KOPT-K1 (cell line): Measurements from ENCODE around the gene KCNH8.

Experiments used
- H3K27ac ChIP-seq: fragments of 200-600 bp; sonication (generic); 2 replicates; pipeline ENCODE4 v1.5.1; 2016; ENCODE audit warnings: antibody characterized with exemption, mild to moderate bottlenecking, low read depth, low read length; ENCODE audit not compliant: poor library complexity, severe bottlenecking
- H3K36me3 ChIP-seq: fragments of 200-600 bp; sonication (generic); 2 replicates; pipeline ENCODE4 v1.5.1; 2017; ENCODE audit warnings: antibody characterized with exemption, mild to moderate bottlenecking, low read length, moderate library complexity; ENCODE audit not compliant: insufficient read depth
- H3K9me3 ChIP-seq: fragments of 200-600 bp; sonication (generic); 2 replicates; pipeline ENCODE4 v1.5.1; 2017; ENCODE audit warnings: antibody characterized with exemption, low read length, mild to moderate bottlenecking; ENCODE audit not compliant: insufficient read depth, poor library complexity, severe bottlenecking

KCNH8 gene

GRCh38 chr3:19432669-19433068 is 284.4 kb downstream of the KCNH8 start:
- H3K9me3 ChIP-seq = no peaks in the 10 kb centered on the region
- H3K36me3 ChIP-seq = no peaks in the 10 kb centered on the region
- H3K27ac ChIP-seq = no peak overlapping the region

GRCh38 chr3:19436746-19437145 is 288.4 kb downstream of the KCNH8 start:
- Histone ChIP-seq H3K9me3 (no peaks in the 10 kb centered on the region), H3K27ac (no peak overlapping the region), H3K36me3 (no peaks in the 10 kb centered on the region)

DNA sequence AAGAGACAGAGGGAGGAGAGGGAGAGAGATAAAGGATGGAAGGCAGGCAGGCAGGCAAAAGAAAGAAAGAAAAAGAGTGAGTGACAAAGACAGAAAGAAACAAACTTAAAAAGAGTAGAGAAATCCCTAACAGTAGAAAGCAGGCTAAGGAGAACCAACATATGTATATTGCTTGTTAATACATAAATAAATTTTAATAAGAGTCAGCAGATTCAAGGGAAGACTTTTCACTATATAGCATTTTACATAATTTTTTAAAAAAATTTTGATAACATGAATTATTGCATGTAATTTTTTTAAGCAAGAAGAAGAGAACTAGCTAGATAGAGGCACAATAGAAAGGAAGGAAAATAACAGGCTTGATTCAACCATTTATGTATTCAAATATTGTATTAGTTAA is 291.6 kb downstream of the KCNH8 start:
- Histone ChIP-seq H3K36me3 (no peaks in the 10 kb centered on the region), H3K9me3 (no peaks in the 10 kb centered on the region), H3K27ac (no peak overlapping the region)

DNA sequence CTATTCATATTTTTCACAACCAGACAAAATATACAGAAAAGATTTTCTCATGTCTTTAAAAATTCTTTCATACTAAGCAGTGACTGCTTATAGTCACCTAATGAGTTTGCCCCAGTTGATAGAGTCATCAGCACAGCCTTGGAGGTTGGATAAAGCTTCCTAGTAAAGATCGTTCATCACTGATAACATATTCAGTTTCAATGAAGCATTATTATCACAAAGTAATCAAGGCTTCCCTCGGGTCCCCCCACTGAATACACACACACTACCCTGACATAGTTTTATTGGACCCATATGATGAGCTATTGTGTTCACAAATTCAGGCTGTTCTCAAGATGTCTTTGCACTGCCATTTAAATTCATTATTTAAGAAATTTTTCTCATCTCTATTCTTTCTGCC is 297.8 kb downstream of the KCNH8 start:
- Histone ChIP-seq H3K36me3 (no peaks in the 10 kb centered on the region), H3K27ac (no peak overlapping the region), H3K9me3 (no peaks in the 10 kb centered on the region)

GRCh38 chr3:19446687-19447086 is 298.4 kb downstream of the KCNH8 start:
- Histone ChIP-seq H3K36me3 (no peaks in the 10 kb centered on the region), H3K9me3 (no peaks in the 10 kb centered on the region), H3K27ac (no peak overlapping the region)

DNA sequence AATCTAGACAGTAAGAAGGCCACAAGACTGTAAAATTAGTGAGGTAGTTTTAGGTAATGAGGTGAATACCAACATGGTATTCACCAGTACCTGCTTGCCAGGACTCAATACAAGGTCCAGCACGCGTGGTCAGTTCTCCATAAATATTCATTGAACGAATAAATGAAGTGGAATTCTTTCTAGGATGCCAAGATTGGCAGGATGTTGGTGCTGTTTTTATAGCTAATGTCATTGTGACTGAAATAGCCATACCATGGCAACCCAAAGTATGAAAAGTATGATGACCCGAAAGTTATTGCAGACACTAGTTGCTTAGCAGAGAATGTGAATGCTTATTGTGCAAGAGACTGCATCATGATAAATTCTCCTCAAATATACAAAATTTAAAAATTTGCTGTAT is 307.2 kb downstream of the KCNH8 start:
- Histone ChIP-seq H3K27ac (no peak overlapping the region), H3K9me3 (no peaks in the 10 kb centered on the region), H3K36me3 (no peaks in the 10 kb centered on the region)

- Histone ChIP-seq H3K27ac (no peak overlapping the region), H3K9me3 (no peaks in the 10 kb centered on the region), H3K36me3 (no peaks in the 10 kb centered on the region)
Measured at GRCh38 chr3:19456738-19457137, 308.4 kb downstream of the KCNH8 start.

DNA sequence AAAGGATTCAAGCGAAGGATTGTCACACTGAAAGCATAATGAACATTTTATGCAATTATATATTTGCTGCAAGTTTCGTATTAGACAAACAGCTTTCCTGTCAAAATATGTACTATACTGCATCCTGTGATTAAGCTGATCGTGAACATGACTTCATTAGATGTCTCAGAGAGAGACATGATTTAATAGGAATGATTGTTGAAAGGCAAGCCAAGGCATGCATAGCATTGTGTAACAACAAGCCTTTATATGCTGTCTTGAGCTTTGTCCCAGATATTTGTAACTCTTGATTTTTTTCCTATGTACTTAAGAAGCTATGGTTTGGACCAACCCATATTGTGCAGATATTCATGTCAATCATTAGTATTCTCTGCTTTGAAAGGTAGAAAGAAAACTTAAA is 309.1 kb downstream of the KCNH8 start:
- Histone ChIP-seq H3K27ac (no peak overlapping the region), H3K36me3 (no peaks in the 10 kb centered on the region), H3K9me3 (no peaks in the 10 kb centered on the region)

- Histone ChIP-seq H3K36me3 (no peaks in the 10 kb centered on the region), H3K9me3 (no peaks in the 10 kb centered on the region), H3K27ac (no peak overlapping the region)
Measured at GRCh38 chr3:19467761-19468160, 319.5 kb downstream of the KCNH8 start.

DNA sequence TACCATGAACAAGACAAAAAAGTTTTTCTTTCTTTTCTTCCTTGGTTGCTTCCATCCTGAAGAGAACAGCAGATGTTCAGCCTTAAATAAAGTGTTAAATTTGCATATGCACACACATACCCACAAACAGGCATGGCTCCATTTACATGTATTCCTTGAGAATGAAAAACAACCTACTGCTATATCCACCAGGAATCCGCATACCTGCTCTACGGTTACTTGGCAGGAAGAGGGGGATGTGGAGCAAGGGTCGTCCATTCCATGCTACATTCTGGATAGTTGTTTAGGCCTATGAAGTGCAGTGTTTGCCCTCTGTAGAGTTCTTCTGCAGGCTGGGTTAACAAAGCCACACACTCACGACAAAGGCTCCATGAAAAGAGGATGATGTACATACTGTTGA is 322.8 kb downstream of the KCNH8 start:
- Histone ChIP-seq H3K27ac (no peak overlapping the region), H3K9me3 (no peaks in the 10 kb centered on the region), H3K36me3 (no peaks in the 10 kb centered on the region)

DNA sequence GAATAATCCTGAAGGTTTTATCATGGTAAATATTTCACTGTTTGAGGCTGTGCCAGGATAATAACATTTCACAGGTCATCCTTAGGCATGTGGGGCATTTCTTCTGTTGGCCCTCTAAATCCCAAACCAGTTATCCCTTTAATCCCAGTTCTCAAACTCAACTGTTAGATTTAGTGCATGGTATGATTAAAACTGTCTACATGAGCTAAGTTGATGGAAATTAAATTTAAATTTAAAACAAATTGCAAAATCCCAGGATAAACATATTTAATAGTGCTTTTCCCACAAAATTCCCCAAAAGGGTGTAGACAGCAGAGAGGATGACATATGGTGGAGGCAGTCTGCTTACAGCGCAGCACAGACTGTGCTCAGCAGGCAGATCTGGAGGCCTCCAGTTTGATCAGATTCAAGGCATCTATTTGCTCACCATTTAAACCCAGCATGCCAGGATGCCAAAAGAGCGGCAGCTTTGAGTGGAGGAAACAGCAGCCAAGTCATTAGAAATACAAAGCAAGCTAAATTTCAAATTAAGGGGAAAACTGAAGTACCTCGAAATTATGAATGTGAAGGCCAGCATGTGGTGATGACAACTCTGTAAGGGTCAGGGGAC is 325.8 kb downstream of the KCNH8 start:
- no peaks in the 10 kb centered on the region for H3K36me3 ChIP-seq
- H3K27ac ChIP-seq = no peak overlapping the region
- H3K9me3 ChIP-seq = no peaks in the 10 kb centered on the region

GRCh38 chr3:19476281-19476680 is 328.0 kb downstream of the KCNH8 start:
- no peaks in the 10 kb centered on the region for H3K9me3 ChIP-seq
- no peaks in the 10 kb centered on the region for H3K36me3 ChIP-seq
- H3K27ac ChIP-seq = no peak overlapping the region

DNA sequence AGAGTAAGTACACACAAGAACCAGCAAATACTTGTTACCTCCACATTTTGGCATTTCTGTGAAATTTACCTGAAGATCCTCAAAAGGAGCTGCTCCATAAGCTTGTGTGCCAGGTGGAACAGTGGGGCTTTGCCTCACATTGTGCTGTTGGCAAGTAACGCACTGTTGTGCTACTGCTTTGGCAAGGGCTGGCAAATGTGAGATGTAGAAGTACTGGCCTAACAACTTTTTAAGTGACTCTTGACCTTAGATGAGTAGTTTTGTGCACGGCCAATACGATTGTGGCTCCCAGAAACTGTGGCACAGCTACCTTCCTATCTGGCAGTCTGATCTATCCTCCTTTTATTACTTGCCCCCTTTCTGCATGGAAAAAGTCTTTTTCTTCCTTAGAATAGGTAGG is 337.0 kb downstream of the KCNH8 start:
- Histone ChIP-seq H3K36me3 (no peaks in the 10 kb centered on the region), H3K9me3 (no peaks in the 10 kb centered on the region), H3K27ac (no peak overlapping the region)

DNA sequence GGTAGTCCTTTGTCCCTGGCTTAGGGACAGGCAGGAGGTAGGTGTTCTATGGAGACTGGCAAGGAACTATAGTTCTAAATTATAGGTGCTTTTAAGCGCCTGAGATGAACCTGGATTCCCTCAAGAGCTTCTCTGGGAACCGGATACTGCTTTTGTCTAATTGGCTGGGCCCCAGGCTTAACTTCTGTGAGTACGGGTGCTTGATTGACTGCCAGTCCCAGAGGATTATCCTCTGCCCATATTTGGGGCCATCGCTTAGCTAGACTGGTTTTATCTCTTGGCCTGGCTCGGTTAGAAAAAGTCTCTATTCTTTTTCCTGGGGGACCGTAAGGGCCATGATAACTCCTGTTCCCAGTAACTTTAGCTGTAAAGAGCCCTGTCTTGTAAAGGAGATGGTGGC is 339.1 kb downstream of the KCNH8 start:
- no peak overlapping the region for H3K27ac ChIP-seq
- no peaks in the 10 kb centered on the region for H3K36me3 ChIP-seq
- H3K9me3 ChIP-seq = no peaks in the 10 kb centered on the region

DNA sequence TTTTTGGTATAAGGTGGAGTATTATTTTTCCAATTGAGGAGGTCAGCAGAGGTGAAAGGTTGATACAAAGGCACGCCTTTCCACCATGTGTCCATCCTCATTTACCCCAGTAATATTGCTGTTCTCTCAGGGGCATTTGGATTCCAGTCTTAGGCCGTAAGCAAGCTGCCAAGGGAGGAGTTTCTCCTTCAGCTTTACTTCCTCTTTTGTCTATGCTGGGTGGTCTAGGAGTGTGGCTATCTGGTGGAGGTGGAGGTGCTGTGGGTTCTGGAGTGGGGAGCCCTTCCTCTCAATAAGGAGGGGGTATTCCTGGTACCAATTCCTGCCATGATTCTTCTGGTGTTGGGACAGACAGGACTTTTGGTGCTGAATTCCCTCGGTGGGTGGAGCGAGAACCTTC is 340.6 kb downstream of the KCNH8 start:
- no peaks in the 10 kb centered on the region for H3K9me3 ChIP-seq
- no peak overlapping the region for H3K27ac ChIP-seq
- H3K36me3 ChIP-seq = no peaks in the 10 kb centered on the region

DNA sequence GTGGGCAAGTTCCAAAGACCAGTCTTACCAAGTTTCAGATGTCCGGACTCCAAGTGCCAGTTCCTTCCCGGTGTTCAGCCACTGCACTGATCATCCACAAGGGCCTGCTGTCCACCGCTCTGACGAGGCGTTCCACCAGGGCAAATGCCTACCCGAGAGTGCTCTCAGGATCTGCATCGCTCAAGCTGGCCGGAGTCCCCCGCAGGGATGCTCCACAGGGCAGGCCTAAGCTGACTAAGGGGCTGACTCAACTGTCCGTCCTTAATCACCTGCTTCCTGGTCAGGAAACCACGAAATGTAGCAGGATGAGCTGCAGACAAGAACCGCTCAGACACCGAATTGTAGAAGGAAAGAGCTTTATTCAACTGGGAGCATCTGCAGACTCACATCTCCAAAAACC is 341.6 kb downstream of the KCNH8 start:
- Histone ChIP-seq H3K9me3 (no peaks in the 10 kb centered on the region), H3K36me3 (no peaks in the 10 kb centered on the region), H3K27ac (no peak overlapping the region)

- Histone ChIP-seq H3K36me3 (no peaks in the 10 kb centered on the region), H3K9me3 (no peaks in the 10 kb centered on the region), H3K27ac (no peak overlapping the region)
Measured at GRCh38 chr3:19506171-19506570, 357.9 kb downstream of the KCNH8 start.
